SK-N-SH (cell line): ENCODE data around the gene SEMA4D.

ENCODE experiments used
- CHD2 ChIP-seq: fragments of 150-350 bp; IDR thresholded peaks from 2 replicates; pipeline ENCODE4 v1.6.1; 2018; ENCODE audit warnings: low read length; ENCODE audit not compliant: partially characterized antibody
- EZH2phosphoT487 ChIP-seq: fragments of 200-600 bp; sonication (generic); IDR thresholded peaks from 2 replicates; pipeline ENCODE4 v1.6.1; 2017; ENCODE audit warnings: low read depth, mixed run types, mild to moderate bottlenecking, antibody characterized with exemption, moderate library complexity, borderline replicate concordance
- REST ChIP-seq: IDR thresholded peaks from 2 replicates; pipeline ENCODE4 v1.6.1; 2012; ENCODE audit warnings: mild to moderate bottlenecking, low read depth, low read length, moderate library complexity
- YY1 ChIP-seq: IDR thresholded peaks from 2 replicates; pipeline ENCODE4 v1.4.0; 2012; ENCODE audit warnings: low read depth, mild to moderate bottlenecking
- TF ChIP-seq, protein P1 (sequence below): IDR thresholded peaks from 2 replicates; pipeline ENCODE4 v1.4.0; 2012; ENCODE audit warnings: low read depth
- TF ChIP-seq, protein P2 (sequence below): fragments of 200-600 bp; sonication (generic); IDR thresholded peaks from 2 replicates; pipeline ENCODE4 v1.6.1; 2017; ENCODE audit warnings: antibody characterized with exemption, mild to moderate bottlenecking, moderate library complexity

- TF ChIP-seq, protein P1, sequence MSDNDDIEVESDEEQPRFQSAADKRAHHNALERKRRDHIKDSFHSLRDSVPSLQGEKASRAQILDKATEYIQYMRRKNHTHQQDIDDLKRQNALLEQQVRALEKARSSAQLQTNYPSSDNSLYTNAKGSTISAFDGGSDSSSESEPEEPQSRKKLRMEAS, result no peak
- TF ChIP-seq REST (no peak), EZH2phosphoT487 (no peak), CHD2 (no peak), YY1 (no peak)
- TF ChIP-seq, protein P2, sequence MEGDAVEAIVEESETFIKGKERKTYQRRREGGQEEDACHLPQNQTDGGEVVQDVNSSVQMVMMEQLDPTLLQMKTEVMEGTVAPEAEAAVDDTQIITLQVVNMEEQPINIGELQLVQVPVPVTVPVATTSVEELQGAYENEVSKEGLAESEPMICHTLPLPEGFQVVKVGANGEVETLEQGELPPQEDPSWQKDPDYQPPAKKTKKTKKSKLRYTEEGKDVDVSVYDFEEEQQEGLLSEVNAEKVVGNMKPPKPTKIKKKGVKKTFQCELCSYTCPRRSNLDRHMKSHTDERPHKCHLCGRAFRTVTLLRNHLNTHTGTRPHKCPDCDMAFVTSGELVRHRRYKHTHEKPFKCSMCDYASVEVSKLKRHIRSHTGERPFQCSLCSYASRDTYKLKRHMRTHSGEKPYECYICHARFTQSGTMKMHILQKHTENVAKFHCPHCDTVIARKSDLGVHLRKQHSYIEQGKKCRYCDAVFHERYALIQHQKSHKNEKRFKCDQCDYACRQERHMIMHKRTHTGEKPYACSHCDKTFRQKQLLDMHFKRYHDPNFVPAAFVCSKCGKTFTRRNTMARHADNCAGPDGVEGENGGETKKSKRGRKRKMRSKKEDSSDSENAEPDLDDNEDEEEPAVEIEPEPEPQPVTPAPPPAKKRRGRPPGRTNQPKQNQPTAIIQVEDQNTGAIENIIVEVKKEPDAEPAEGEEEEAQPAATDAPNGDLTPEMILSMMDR, result no peak
Measured at GRCh38 chr9:89350988-89351557, 146.8 kb downstream of the SEMA4D start.
